ENCODE results near the gene MYT1. TPM values are rescaled to one million over a fixed set of nuclear protein-coding genes. Genes with fewer than 3 reads are reported as not detected.
"Not testable (repeated sequence)": the region's sequence is repeated elsewhere in the genome, so short reads cannot be mapped to it uniquely, and the experiment has no call there.

Gene MYT1
- total RNA-seq, 1 experiment from 2014 or later, result 0.22 TPM

DNA sequence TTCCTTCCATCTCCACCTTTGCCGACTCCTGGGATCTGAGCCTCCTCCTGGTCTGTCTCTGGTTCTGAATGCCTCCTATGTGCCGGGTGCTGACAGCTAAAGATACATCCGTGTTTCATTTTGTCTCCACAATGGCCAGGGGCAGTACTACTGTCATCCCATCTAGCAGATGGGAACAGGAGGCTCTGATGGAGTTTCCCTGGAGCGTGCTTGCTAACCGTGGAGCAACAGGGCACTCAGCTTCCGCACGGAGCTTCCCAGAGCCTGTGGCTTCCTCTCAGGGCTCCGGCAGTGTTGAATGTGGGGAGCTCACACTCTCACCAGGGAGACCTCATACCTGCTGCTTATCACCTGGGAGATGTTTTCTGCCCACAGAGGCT, 45.0 kb upstream of the MYT1 start:
- Histone ChIP-seq H3F3A (ENCODE audit: low read length, unreplicated experiment) (no peaks in the 10 kb centered on the region), H3K9me3 (ENCODE audit: low read length) (no peaks in the 10 kb centered on the region), H3K4me2 (ENCODE audit: low read length) (no peak overlapping the region), H4K20me1 (ENCODE audit: low read length) (no peaks in the 10 kb centered on the region), H3K4me3 (ENCODE audit: low read length) (no peak overlapping the region), H3K9me2 (replicated peaks; ENCODE audit: low read length) (no peaks in the 10 kb centered on the region), H3K4me1 (ENCODE audit: insufficient read depth, low read length) (no peaks in the 10 kb centered on the region; the same call in 1 of the 2 replicates), H3K36me3 (ENCODE audit: low read depth, low read length) (no peaks in the 10 kb centered on the region), H3K9ac (ENCODE audit: low read length) (no peak overlapping the region), H3K27me3 (ENCODE audit: low read length) (peaks cover 16% of the 10 kb centered on the region), H3K27ac (ENCODE audit: low read length) (no peak overlapping the region), H3K79me2 (ENCODE audit: low read length) (no peaks in the 10 kb centered on the region), H2AFZ (ENCODE audit: low read length) (no peak overlapping the region)
- intact Hi-C loops (cut with micrococcal nuclease), result no loop called here
- no peak for DNase-seq
- BruUV-seq (replicated peaks), result no TSS peak
- TF ChIP-seq, protein P1, sequence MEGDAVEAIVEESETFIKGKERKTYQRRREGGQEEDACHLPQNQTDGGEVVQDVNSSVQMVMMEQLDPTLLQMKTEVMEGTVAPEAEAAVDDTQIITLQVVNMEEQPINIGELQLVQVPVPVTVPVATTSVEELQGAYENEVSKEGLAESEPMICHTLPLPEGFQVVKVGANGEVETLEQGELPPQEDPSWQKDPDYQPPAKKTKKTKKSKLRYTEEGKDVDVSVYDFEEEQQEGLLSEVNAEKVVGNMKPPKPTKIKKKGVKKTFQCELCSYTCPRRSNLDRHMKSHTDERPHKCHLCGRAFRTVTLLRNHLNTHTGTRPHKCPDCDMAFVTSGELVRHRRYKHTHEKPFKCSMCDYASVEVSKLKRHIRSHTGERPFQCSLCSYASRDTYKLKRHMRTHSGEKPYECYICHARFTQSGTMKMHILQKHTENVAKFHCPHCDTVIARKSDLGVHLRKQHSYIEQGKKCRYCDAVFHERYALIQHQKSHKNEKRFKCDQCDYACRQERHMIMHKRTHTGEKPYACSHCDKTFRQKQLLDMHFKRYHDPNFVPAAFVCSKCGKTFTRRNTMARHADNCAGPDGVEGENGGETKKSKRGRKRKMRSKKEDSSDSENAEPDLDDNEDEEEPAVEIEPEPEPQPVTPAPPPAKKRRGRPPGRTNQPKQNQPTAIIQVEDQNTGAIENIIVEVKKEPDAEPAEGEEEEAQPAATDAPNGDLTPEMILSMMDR (conservative IDR thresholded peaks at IDR 0.05; ENCODE audit: low read depth, low read length), result no peak
- no peak for TF ChIP-seq EZH2phosphoT487 (IDR thresholded peaks at IDR 0.05; ENCODE audit: borderline replicate concordance, low read length)
- TF ChIP-seq EZH2 (IDR thresholded peaks at IDR 0.05; ENCODE audit: low read length, unreplicated experiment), result no peak
- ATAC-seq, result no peak
- ChIA-PET CTCF (interaction anchor here (2.6 kb wide), 1 partner anchor 36 kb away, joined by 15 read pairs; the partner anchor contains the start of gene LKAAEAR1), POLR2A (ENCODE audit: unreplicated experiment) (no interaction called here)

DNA sequence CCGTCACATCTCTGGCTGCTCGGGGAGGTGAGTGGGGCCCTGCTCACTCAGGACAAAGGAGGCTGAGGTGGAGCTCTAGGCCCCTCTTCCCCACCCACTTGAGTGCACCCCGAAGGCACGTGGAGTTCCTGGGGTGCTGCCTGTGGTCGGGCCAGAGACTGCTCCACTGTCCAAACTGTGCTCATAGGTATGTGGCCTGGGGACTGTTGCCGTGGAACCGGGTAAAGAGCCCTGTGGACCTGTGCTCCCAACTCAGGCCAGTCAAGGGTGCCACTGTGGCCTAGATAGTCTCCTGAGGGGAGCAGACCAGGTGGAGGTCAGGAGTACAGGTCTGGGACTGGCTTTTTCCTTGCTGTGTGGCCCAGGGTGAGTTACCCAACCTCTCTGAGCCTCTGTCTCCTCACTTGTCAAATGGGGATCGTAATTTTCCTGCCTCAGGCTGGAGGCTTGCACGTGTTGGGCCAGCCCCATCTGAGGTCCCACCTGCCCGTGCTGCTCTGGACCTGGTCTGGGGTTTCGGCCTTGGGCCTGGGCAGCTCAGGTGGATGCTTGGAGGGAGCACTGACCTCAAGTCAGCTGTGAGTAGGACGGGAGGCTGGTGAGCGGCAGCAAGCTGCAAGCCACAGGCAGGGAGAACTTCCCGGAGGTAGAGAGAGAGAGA, 44.4 kb upstream of the MYT1 start:
- H3K36me3 ChIP-seq (ENCODE audit: low read depth, low read length), result no peaks in the 10 kb centered on the region
- H3F3A ChIP-seq (ENCODE audit: low read length, unreplicated experiment), result no peaks in the 10 kb centered on the region
- peak overlapping the region; percentile 88 for H2AFZ ChIP-seq (ENCODE audit: low read length)
- no peaks in the 10 kb centered on the region for H3K9me3 ChIP-seq (ENCODE audit: low read length)
- ATAC-seq (peak; percentile 37), DNase-seq (no peak)
- ChIA-PET POLR2A (ENCODE audit: unreplicated experiment) (no interaction called here), CTCF (interaction anchor here (0.8 to 2.6 kb wide), 2 partner anchors 17 to 36 kb away, joined by 15 read pairs; partner anchors contain the start of gene LKAAEAR1)
- H4K20me1 ChIP-seq (ENCODE audit: low read length), result no peaks in the 10 kb centered on the region
- H3K79me2 ChIP-seq (ENCODE audit: low read length), result no peaks in the 10 kb centered on the region
- peak overlapping the region; percentile 58 for H3K4me3 ChIP-seq (ENCODE audit: low read length)
- H3K9ac ChIP-seq (ENCODE audit: low read length), result peak overlapping the region; percentile 38; the same call in 1 of the 2 replicates
- H3K27me3 ChIP-seq (ENCODE audit: low read length), result peaks cover 19% of the 10 kb centered on the region
- H3K4me2 ChIP-seq (ENCODE audit: low read length), result peak overlapping the region; percentile 82
- H3K9me2 ChIP-seq (replicated peaks; ENCODE audit: low read length), result no peaks in the 10 kb centered on the region
- no peaks in the 10 kb centered on the region; the same call in 1 of the 2 replicates for H3K4me1 ChIP-seq (ENCODE audit: insufficient read depth, low read length)
- TF ChIP-seq, protein P1 (conservative IDR thresholded peaks at IDR 0.05; ENCODE audit: low read depth, low read length), result no peak
- no peak for TF ChIP-seq EZH2phosphoT487 (IDR thresholded peaks at IDR 0.05; ENCODE audit: borderline replicate concordance, low read length)
- TF ChIP-seq EZH2 (IDR thresholded peaks at IDR 0.05; ENCODE audit: low read length, unreplicated experiment), result no peak
- no peak overlapping the region for H3K27ac ChIP-seq (ENCODE audit: low read length)
- no TSS peak for BruUV-seq (replicated peaks)
- intact Hi-C loops (cut with micrococcal nuclease), result loop anchor here (1.0 kb wide), 3 partner anchors 18 to 81 kb away; no protein-coding TSS in a partner anchor

DNA sequence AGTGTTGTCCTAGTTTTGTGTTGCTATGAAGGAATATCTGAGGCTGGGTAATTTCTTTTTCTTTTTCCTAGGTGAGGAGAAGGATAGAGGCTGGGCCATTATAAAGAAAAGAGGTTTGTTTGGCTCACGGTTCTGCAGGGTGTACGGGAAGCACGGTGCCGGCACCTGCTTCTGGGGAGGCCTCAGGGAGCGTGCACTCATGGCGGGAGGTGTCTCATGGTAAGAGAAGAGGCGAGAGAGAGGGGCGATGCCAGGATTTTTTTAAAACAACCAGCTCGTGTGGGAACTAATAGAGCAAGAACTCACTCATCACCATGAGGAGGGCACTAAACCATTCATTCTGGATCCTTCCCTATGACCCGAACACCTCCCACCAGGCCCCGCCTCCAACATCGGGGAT, 42.7 kb upstream of the MYT1 start:
- CTCF ChIA-PET, result interaction anchor here (2.6 kb wide), 1 partner anchor 38 kb away, joined by 15 read pairs; the partner anchor contains the start of gene LKAAEAR1
- intact Hi-C loops (cut with micrococcal nuclease), result no loop called here
- Histone ChIP-seq H3K27me3 (ENCODE audit: low read length) (peaks cover 19% of the 10 kb centered on the region), H3F3A (ENCODE audit: low read length, unreplicated experiment) (no peaks in the 10 kb centered on the region), H3K79me2 (ENCODE audit: low read length) (no peaks in the 10 kb centered on the region), H3K36me3 (ENCODE audit: low read depth, low read length) (no peaks in the 10 kb centered on the region), H3K9me2 (replicated peaks; ENCODE audit: low read length) (no peaks in the 10 kb centered on the region), H3K9me3 (ENCODE audit: low read length) (no peaks in the 10 kb centered on the region), H3K4me1 (ENCODE audit: insufficient read depth, low read length) (no peaks in the 10 kb centered on the region; the same call in 1 of the 2 replicates), H2AFZ (ENCODE audit: low read length) (no peak overlapping the region), H3K9ac (ENCODE audit: low read length) (no peak overlapping the region), H3K4me3 (ENCODE audit: low read length) (no peak overlapping the region), H3K27ac (ENCODE audit: low read length) (no peak overlapping the region), H3K4me2 (ENCODE audit: low read length) (no peak overlapping the region), H4K20me1 (ENCODE audit: low read length) (no peaks in the 10 kb centered on the region)
- no TSS peak for BruUV-seq (replicated peaks)
- TF ChIP-seq, protein P1 (conservative IDR thresholded peaks at IDR 0.05; ENCODE audit: low read depth, low read length), result no peak
- TF ChIP-seq EZH2 (IDR thresholded peaks at IDR 0.05; ENCODE audit: low read length, unreplicated experiment) (no peak), EZH2phosphoT487 (IDR thresholded peaks at IDR 0.05; ENCODE audit: borderline replicate concordance, low read length) (no peak)
- POLR2A ChIA-PET (ENCODE audit: unreplicated experiment), result no interaction called here
- ATAC-seq, result no peak
- DNase-seq, result no peak

DNA sequence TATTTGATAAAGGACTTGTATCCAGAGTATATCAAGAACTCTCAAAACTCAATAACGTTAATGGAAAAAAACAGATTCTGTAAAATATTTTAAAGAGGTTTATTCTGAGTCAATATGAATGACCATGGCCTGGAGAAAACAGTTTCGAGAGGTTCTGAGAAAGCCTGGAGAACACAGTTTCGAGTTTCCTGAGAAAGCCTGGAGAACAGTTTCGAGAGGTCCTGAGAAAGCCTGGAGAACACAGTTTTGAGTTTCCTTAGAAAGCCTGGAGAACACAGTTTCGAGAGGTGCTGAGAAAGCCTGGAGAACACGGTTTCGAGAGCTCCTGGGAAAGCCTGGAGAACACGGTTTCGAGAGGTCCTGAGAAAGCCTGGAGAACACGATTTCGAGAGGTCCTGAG, 41.3 kb upstream of the MYT1 start:
- peaks cover 21% of the 10 kb centered on the region for H3K27me3 ChIP-seq (ENCODE audit: low read length)
- H3K9me3 ChIP-seq (ENCODE audit: low read length); H3K4me2 ChIP-seq (ENCODE audit: low read length); H3K27ac ChIP-seq (ENCODE audit: low read length); H3K9me2 ChIP-seq (replicated peaks; ENCODE audit: low read length); POLR2A ChIA-PET (ENCODE audit: unreplicated experiment); CTCF ChIA-PET; H3K79me2 ChIP-seq (ENCODE audit: low read length); H3K9ac ChIP-seq (ENCODE audit: low read length); H3F3A ChIP-seq (ENCODE audit: low read length, unreplicated experiment); H3K36me3 ChIP-seq (ENCODE audit: low read depth, low read length); intact Hi-C loops (cut with micrococcal nuclease); ATAC-seq; BruUV-seq (replicated peaks); H3K4me3 ChIP-seq (ENCODE audit: low read length); DNase-seq; H4K20me1 ChIP-seq (ENCODE audit: low read length); H3K4me1 ChIP-seq (ENCODE audit: insufficient read depth, low read length); H2AFZ ChIP-seq (ENCODE audit: low read length): not testable (repeated sequence)

Measured in PC-3 (cell line).